ENCODE measurements around the gene C6.

Gene C6

GRCh38 chr5:41122459-41122858, 90.9 kb downstream of the C6 start:
- no peak for DNase-seq (ENCODE audit: low spot score)

DNA sequence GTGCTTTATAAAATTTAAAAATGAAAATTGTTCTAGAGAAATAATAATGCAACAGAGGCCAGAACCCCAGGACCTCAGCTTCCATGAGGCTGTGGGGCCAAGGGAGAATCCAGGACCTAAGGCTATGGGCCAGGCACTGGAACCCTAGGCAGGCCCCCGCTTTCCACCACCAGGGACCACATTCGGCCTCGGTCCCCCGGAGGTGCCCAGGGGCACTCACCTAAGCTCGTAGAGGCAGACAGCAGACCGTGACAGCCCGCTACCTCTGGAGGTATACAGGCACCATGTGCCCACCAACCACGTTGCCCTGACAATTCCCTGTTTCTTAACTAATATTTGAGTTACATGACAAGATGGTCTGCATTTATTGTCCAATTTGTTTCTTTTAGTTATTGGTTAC, 92.7 kb downstream of the C6 start:
- DNase-seq (ENCODE audit: low spot score), result no peak

DNA sequence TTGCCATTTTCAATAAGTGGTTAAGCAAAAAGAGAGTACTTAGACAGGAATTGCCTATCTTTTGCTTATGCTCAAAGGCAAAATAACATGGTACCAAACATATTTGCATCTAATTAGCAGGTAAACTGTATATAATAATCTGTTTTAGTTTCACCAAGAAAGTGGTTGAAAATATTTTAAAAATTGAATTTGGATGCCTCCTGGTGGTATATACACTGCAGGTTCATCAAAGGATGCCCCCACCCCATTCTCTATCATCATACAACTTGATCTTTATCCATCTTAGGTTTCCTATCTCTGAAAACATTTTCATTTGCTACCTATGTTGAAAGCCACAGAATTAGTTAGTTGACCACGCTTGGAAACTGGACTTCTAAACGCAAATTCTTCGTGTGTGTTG, 95.2 kb downstream of the C6 start:
- no peak for DNase-seq (ENCODE audit: low spot score)

DNA sequence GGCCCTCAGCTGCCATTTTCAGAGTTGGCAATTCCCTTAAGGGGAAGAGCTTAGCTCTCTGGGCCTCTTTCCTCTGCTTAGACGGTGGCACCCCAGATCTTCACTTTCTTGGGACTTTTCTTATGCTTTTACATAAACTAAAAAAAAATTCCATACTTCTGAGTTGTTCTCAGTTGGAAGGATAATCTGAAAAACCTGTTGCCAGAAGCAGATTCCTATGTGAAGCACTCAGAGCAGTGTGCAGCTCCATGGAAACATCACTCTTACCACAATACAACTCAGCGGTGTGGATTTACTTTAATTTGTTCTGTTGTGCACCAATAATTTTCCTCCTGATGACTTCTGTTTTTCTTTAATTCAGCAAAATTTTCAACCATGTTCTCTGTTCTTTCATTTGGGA, 98.1 kb downstream of the C6 start:
- DNase-seq (ENCODE audit: low spot score), result no peak

DNA sequence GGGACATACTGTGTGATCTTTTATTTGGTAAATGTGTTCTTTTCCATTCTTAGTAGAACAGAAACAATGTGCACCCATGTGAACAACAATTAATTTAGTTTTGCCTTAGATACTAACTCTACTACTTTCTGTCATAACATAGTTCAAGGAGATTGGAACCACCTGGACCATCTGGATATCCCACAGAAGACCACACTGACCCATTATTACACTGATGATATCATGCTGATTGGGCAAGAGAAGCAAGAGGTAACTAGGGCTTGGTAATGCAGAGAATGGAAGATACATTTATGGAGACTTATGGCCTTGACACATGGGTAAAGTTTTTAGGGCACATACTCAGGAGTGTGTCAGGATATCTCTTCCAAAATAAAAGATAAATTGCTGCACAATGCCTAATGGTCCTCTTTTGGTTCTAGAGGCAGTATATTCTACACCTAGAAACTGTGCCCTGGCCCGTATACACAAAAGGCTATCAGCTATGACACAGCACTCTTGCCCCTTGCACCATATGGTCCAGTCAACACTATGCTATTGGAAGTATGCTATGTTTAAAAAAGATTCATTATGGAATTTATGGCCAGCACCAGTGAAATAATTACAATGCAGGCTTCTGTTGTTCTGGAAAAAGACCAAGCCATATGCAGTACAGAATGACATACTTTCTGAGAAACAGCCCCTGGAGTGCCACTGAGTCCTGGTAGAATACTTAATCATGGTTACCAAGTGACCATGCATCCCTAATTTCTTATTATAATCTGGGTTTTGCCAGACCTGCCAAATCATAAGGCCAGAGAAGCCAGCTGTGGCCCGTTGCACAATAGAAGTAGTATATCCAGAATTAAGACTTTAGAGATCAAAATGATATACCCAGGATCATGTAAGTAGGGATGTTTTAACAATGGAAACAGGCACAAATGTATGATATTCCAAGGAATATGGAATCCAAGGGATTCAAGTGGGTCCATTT, 100.6 kb downstream of the C6 start:
- no peak for DNase-seq (ENCODE audit: low spot score)

DNA sequence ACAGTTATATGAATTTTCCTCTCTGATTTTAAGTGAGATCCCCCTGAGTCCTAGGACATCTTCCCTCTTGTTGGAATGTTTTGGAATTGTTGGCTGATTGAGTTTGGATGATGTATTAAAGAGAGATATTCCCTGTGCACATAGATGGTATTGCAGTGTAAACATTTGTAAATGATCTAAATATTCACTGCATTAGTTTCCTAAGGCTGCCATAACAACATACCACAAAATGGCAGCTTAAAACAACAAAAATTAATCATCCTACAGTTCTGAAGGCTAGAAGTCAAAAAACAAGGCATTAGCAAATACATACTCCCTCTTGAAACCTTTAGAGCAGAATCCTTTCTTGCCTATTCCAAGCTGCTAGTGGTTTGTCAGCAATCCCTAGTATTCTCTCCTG, 104.1 kb downstream of the C6 start:
- DNase-seq (ENCODE audit: low spot score), result no peak

DNA sequence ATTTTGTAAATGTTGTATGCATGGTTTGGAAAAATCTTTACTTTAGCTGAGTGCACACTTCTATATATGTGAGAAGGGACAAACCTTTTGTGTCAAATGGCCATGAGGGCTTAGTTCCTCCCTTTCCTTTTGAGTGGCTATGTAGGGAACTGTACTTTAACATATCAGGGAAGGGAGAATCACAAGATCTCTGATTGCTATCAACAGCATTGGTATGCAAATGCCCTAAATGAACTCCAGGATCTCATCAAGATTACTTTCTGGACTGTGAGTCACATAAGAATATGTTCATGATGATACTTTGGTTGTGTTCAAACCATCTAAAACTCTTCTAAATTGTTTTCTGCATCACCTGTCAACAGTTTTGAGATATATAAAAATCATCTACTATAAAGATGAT, 111.0 kb downstream of the C6 start:
- DNase-seq (ENCODE audit: low spot score), result no peak

DNA sequence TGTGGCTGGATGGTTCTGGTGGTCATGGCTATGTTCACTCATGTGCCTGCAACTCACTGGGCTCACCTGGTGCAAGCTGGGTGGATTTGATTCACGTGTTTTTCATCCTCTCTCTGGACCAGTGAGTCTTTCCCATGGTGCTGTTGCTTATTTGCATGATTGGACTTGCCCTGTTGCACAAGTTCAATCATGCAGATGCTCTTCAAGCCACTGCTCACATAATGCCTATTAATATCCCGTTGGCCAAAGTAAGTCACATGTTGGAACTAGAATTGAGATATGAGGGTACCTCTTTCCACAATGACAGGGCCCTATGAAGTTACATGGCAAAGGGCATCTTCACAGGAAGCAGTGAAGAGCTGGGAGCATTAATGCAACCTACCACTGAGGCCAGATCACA, 115.7 kb downstream of the C6 start:
- DNase-seq (ENCODE audit: low spot score), result no peak

DNA sequence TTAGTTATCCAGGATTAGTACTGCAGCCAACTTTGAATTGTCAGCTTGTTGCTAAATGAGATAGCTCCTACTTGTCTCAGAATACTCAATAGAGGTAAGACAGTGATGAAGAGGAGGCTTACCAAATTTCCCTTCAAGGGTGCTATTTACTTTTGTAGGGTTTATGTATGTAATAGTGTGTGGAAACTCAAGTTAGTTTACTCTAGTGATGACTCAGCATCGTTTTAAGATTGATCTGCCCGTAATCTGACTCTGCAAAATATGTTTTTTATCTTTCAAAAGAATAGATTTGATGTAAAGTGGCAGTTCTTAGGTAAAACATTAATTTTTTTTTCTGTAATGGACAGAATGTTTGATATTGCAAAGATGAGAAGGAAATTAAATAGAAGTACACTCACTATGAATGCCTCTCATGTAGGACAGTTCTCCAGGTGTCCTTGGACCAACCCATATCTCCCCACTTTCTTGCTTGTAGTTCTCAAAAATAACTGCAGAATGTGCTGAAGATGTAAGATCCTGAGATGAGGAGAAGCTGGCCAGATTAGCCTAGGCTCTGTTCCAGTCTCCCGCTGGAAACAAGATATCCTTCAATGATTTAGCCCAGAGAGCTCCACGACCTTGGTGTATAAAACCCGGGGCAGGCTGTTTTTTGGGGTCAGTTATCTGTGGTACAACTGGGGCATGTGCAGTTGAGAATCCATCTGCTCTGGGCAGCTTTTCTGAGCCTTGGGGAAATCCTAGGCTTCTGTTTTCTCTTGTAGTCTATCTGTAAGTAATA, 117.8 kb downstream of the C6 start:
- DNase-seq (ENCODE audit: low spot score), result no peak

GRCh38 chr5:41094871-41095270, 118.5 kb downstream of the C6 start:
- DNase-seq (ENCODE audit: low spot score), result peak; percentile 19

- no peak for DNase-seq (ENCODE audit: low spot score)
Observed at GRCh38 chr5:41093803-41094202, 119.5 kb downstream of the C6 start.
